DND-41 (cell line): ENCODE measurements around the gene ZFAND5.

Source experiments
- EZH2 ChIP-seq: IDR thresholded peaks from 3 replicates; pipeline ENCODE4 v1.6.1; 2012; ENCODE audit warnings: borderline replicate concordance, low read depth, mild to moderate bottlenecking, moderate library complexity, low read length, inconsistent platforms; ENCODE audit not compliant: severe bottlenecking
- TF ChIP-seq, protein P1 (sequence below): IDR thresholded peaks from 2 replicates; pipeline ENCODE4 v1.5.1; 2012; ENCODE audit warnings: borderline replicate concordance, low read length, moderate library complexity, mild to moderate bottlenecking; ENCODE audit not compliant: poor library complexity, severe bottlenecking; ENCODE audit errors: extremely low read depth

DNA sequence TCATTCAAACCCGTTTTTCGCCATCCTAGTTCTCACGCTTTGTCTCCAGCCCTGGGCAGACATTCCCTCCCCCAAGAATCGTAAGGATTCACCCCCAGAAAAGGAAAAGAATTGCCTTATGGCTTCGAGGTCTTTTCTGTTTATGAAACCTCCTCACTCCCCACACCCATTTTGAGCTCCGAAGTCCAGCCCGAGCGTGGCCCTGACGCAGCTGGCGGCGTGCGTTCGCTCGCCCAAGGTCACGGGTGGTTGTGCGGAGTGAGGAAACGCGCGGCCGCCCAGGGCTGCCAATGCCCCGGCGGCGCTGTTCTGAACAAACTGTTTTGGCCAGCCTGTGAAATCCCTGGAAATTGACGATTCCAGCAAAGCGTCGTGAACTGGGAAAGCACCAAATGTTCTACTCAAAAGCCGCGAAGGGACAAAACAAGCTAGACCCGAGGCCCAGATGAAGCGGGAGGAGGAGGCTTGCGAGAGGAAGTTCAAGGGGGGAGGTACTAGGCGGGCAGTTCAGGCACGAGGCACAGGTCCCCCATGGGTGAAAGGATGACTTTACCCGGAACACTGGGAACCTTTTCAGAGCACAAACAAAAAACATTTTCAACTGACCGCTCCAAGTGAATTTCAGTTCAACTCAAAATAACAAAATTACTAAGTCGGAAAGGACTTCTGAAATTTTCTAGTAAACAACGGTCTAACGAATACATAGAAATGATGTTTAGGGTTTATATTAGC, 683 bp upstream of the ZFAND5 start:
- TF ChIP-seq, protein P1, sequence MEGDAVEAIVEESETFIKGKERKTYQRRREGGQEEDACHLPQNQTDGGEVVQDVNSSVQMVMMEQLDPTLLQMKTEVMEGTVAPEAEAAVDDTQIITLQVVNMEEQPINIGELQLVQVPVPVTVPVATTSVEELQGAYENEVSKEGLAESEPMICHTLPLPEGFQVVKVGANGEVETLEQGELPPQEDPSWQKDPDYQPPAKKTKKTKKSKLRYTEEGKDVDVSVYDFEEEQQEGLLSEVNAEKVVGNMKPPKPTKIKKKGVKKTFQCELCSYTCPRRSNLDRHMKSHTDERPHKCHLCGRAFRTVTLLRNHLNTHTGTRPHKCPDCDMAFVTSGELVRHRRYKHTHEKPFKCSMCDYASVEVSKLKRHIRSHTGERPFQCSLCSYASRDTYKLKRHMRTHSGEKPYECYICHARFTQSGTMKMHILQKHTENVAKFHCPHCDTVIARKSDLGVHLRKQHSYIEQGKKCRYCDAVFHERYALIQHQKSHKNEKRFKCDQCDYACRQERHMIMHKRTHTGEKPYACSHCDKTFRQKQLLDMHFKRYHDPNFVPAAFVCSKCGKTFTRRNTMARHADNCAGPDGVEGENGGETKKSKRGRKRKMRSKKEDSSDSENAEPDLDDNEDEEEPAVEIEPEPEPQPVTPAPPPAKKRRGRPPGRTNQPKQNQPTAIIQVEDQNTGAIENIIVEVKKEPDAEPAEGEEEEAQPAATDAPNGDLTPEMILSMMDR, result no peak
- no peak for TF ChIP-seq EZH2
